ENCODE results near the gene ACBD6. TPM values are rescaled to one million over a fixed set of nuclear protein-coding genes. Genes with fewer than 3 reads are reported as not detected.

ACBD6 gene
- total RNA-seq, 1 donor from 2014 or later, result 49.1 TPM

- TF ChIP-seq, protein P1, sequence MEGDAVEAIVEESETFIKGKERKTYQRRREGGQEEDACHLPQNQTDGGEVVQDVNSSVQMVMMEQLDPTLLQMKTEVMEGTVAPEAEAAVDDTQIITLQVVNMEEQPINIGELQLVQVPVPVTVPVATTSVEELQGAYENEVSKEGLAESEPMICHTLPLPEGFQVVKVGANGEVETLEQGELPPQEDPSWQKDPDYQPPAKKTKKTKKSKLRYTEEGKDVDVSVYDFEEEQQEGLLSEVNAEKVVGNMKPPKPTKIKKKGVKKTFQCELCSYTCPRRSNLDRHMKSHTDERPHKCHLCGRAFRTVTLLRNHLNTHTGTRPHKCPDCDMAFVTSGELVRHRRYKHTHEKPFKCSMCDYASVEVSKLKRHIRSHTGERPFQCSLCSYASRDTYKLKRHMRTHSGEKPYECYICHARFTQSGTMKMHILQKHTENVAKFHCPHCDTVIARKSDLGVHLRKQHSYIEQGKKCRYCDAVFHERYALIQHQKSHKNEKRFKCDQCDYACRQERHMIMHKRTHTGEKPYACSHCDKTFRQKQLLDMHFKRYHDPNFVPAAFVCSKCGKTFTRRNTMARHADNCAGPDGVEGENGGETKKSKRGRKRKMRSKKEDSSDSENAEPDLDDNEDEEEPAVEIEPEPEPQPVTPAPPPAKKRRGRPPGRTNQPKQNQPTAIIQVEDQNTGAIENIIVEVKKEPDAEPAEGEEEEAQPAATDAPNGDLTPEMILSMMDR (conservative IDR thresholded peaks at IDR 0.05), result no peak
- peaks cover 42% of the 10 kb centered on the region for H3K27me3 Mint-ChIP-seq
Measured at GRCh38 chr1:180256341-180257027, 245.9 kb downstream of the ACBD6 start.

GRCh38 chr1:180255536-180256340, 246.6 kb downstream of the ACBD6 start:
- Mint-ChIP-seq H3K4me3 (no peak overlapping the region), H3K4me1 (ENCODE audit: unreplicated experiment) (peaks cover 4% of the 10 kb centered on the region), H3K9me3 (no peaks in the 10 kb centered on the region), H3K27me3 (peaks cover 40% of the 10 kb centered on the region), H3K27ac (no peak overlapping the region), H3K36me3 (no peaks in the 10 kb centered on the region)
- TF ChIP-seq, protein P1 (conservative IDR thresholded peaks at IDR 0.05), result no peak
- no peak for DNase-seq (ENCODE audit: extremely low spot score, unreplicated experiment)

More at GRCh38 chr1:180256341-180257027, 245.9 kb downstream of the ACBD6 start:
- H3K4me3 Mint-ChIP-seq, result no peak overlapping the region
- no peaks in the 10 kb centered on the region for H3K9me3 Mint-ChIP-seq
- H3K27ac Mint-ChIP-seq, result no peak overlapping the region
- H3K4me1 Mint-ChIP-seq (ENCODE audit: unreplicated experiment), result peaks cover 4% of the 10 kb centered on the region
- no peaks in the 10 kb centered on the region for H3K36me3 Mint-ChIP-seq
- no peak for DNase-seq (ENCODE audit: extremely low spot score, unreplicated experiment)

DNA sequence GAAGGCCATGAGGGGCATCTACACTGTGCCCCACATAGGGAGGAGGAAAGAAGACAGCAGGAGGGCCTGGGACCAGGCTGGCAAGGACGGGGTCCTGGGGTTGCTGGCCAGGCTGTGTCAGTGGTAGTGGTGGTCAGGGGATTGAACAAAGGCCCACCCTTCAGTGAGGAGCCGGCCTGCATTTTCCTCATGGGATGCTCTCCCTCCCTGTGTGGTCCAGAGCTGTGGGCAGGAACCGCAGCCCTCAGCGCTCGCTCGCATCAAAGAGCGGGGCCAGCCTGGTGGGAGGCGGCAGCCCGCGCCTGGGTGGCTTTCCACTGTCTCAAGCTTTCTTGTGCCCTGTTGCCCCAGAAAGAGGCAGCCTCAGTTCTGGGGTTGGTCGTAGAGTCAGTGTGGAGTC, 247.5 kb downstream of the ACBD6 start:
- no peak overlapping the region for H3K27ac Mint-ChIP-seq
- TF ChIP-seq, protein P1 (conservative IDR thresholded peaks at IDR 0.05), result no peak
- H3K36me3 Mint-ChIP-seq, result no peaks in the 10 kb centered on the region
- no peak overlapping the region for H3K4me3 Mint-ChIP-seq
- H3K9me3 Mint-ChIP-seq, result no peaks in the 10 kb centered on the region
- H3K4me1 Mint-ChIP-seq (ENCODE audit: unreplicated experiment), result peaks cover 5% of the 10 kb centered on the region
- DNase-seq (ENCODE audit: extremely low spot score, unreplicated experiment), result no peak
- peaks cover 41% of the 10 kb centered on the region for H3K27me3 Mint-ChIP-seq

DNA sequence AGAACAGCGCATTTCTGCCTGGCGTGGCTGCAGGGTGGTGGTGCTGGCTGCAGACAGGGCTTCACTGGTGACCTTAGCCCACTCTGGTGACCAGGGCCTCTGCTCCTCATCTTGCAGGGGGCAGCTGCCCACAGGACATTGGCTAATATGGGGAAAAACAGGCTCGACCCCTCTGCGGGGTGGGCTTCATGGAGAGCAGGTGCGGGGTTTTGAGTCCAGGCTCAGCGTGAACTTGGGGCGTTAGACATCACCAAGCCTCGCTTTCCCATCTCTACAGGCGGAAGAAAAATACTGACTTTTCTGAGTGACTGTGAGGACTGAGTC, 247.9 kb downstream of the ACBD6 start:
- H3K27me3 Mint-ChIP-seq, result peaks cover 44% of the 10 kb centered on the region
- TF ChIP-seq, protein P1 (conservative IDR thresholded peaks at IDR 0.05), result no peak
- no peaks in the 10 kb centered on the region for H3K36me3 Mint-ChIP-seq
- no peak overlapping the region for H3K27ac Mint-ChIP-seq
- no peak for DNase-seq (ENCODE audit: extremely low spot score, unreplicated experiment)
- peaks cover 9% of the 10 kb centered on the region for H3K4me1 Mint-ChIP-seq (ENCODE audit: unreplicated experiment)
- H3K9me3 Mint-ChIP-seq, result no peaks in the 10 kb centered on the region
- H3K4me3 Mint-ChIP-seq, result no peak overlapping the region

DNA sequence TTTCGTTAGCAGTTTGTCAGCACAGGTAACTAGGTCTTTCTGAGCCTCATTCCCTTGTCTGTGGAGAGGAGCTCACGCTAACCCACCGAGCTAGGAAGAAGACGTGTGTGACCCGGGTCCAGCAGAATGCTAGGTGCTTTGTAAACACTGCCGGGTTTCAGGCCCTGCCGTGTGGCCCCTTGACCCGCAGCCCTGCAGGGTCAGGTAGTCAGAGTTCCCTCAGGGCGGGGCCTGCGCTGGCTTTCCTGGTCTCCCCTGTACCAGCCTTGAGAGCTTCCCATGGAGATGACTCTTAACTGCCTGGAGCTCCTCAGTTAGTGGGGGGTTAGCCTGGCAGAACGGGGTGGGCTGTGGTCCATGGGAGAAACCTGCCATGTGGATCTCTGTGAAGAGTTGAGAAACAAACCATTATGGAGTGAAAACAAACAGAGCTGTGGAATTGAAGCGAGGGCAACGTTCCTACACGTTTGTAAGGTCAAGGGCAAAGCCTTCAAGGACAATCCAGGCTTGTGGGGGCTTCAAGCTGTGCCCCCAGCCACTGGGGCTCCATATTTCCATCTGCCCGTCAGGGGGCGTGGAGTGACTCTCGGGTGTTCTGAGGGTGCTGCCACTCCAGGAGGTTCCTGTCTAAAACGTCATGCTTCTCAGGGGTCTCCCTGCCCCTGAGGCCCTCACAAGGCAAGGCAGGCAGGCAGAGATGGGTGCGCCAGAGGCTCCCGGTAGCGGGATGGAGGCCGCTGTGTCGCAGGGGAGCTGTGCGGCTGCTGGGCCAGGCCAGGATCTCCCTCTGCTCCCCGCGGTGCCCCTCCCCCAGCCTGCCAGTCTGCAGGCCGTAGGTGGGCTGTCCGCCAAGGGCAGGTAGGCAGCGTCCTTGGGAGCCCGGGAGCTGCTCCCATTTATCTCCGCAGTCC, 248.5 kb downstream of the ACBD6 start:
- TF ChIP-seq, protein P1 (conservative IDR thresholded peaks at IDR 0.05), result no peak
- no peak for DNase-seq (ENCODE audit: extremely low spot score, unreplicated experiment)
- peaks cover 9% of the 10 kb centered on the region for H3K4me1 Mint-ChIP-seq (ENCODE audit: unreplicated experiment)
- H3K27ac Mint-ChIP-seq, result no peak overlapping the region
- H3K4me3 Mint-ChIP-seq, result no peak overlapping the region
- no peaks in the 10 kb centered on the region for H3K36me3 Mint-ChIP-seq
- no peaks in the 10 kb centered on the region for H3K9me3 Mint-ChIP-seq
- peaks cover 40% of the 10 kb centered on the region for H3K27me3 Mint-ChIP-seq

All from type B pancreatic cell (in vitro differentiated cells).